HepG2 (cell line): ENCODE results near the gene S100A8. TPM values are rescaled to one million over a fixed set of nuclear protein-coding genes. Genes with fewer than 3 reads are reported as not detected.

ENCODE experiments used
- ELK4 ChIP-seq: sonication (generic); formaldehyde crosslinking; IDR thresholded peaks from 2 replicates; pipeline ENCODE4 v1.9.0; 2021; ENCODE audit warnings: missing genetic modification reagents, borderline replicate concordance
- GZF1 ChIP-seq: sonication (generic); formaldehyde crosslinking; IDR thresholded peaks from 2 replicates; pipeline ENCODE4 v1.5.1; 2020; ENCODE audit warnings: mild to moderate bottlenecking, missing genetic modification reagents
- HDAC1 ChIP-seq: sonication (generic); formaldehyde crosslinking; IDR thresholded peaks from 2 replicates; pipeline ENCODE4 v1.5.1; 2020; ENCODE audit warnings: mild to moderate bottlenecking, missing genetic modification reagents
- HES4 ChIP-seq: sonication (generic); formaldehyde crosslinking; IDR thresholded peaks from 2 replicates; pipeline ENCODE4 v1.9.0; 2021; ENCODE audit warnings: mild to moderate bottlenecking, missing genetic modification reagents, borderline replicate concordance
- HNRNPK ChIP-seq: fragments of 200-400 bp; formaldehyde crosslinking; IDR thresholded peaks from 2 replicates; pipeline ENCODE4 v1.6.1; 2018; ENCODE audit warnings: low read length, low read depth, moderate library complexity, mild to moderate bottlenecking; ENCODE audit not compliant: poor library complexity, severe bottlenecking
- PAWR ChIP-seq: sonication (generic); formaldehyde crosslinking; IDR thresholded peaks from 2 replicates; pipeline ENCODE4 v1.4.0; 2020; ENCODE audit warnings: missing genetic modification reagents, mild to moderate bottlenecking, borderline replicate concordance
- SMAD1 ChIP-seq: sonication (generic); formaldehyde crosslinking; IDR thresholded peaks from 2 replicates; pipeline ENCODE4 v1.4.0; 2020; ENCODE audit warnings: missing genetic modification reagents, low read depth, mild to moderate bottlenecking, borderline replicate concordance
- SNRNP70 ChIP-seq: fragments of 200-400 bp; formaldehyde crosslinking; IDR thresholded peaks from 2 replicates; pipeline ENCODE4 v1.6.1; 2017; ENCODE audit warnings: mild to moderate bottlenecking, low read depth, low read length, moderate library complexity
- ZNF354B ChIP-seq: sonication (generic); formaldehyde crosslinking; IDR thresholded peaks from 2 replicates; pipeline ENCODE4 v1.8.0; 2022; ENCODE audit warnings: mild to moderate bottlenecking, missing genetic modification reagents
- ZNF788 ChIP-seq: sonication (generic); formaldehyde crosslinking; IDR thresholded peaks from 2 replicates; pipeline ENCODE4 v1.5.0; 2020; ENCODE audit warnings: mild to moderate bottlenecking, missing genetic modification reagents, borderline replicate concordance
- polyA plus RNA-seq, 8 experiments: library from polyadenylated mRNA; depleted of rRNA in 3 of 8; stranded (reverse) in 7 of 8; unstranded in 1 of 8; fragments of >200 nt; fragmentation: Illumina TruSeq in 4 of 8; extraction: Trizol in 4 of 8; gene quantifications; 2 replicates each; pipeline versions ENCODE4 v1.2.1 to v1.2.3, GENCODE V29; 2011 to 2016; ENCODE audit warnings: low read depth in 4 of 8, missing spikeins in 1 of 8, mixed read lengths in 1 of 8; ENCODE audit not compliant: insufficient read depth in 1 of 8
- total RNA-seq, 5 experiments: library from RNA; depleted of rRNA; stranded (reverse); fragments of >200 nt; fragmentation: Illumina TruSeq; extraction: Trizol; gene quantifications; 2 replicates each; pipeline ENCODE4 v1.2.3, GENCODE V29; 2016; ENCODE audit warnings: low read depth in 1 of 5

The S100A8 gene
- total and polyA plus RNA-seq, 2 of the 13 experiments (the other 11 are each of a cell fraction or from before 2014, with no cell fraction given), result not detected

GRCh38 chr1:153346077-153346723 is 44.7 kb downstream of the S100A8 start (continued):
- TF ChIP-seq ELK4 (CRISPR knock-in tag) (no peak), SMAD1 (CRISPR knock-in tag) (no peak), HDAC1 (no peak), SNRNP70 (no peak), HES4 (CRISPR knock-in tag) (no peak), ZNF788 (CRISPR knock-in tag) (no peak), ZNF354B (CRISPR knock-in tag) (no peak), GZF1 (CRISPR knock-in tag) (no peak), PAWR (CRISPR knock-in tag) (no peak), HNRNPK (no peak)
